HepG2 (cell line): ENCODE measurements around the gene EGLN1. TPM values are rescaled to one million over a fixed set of nuclear protein-coding genes. Genes with fewer than 3 reads are reported as not detected.

Experiments used
- BATF2 ChIP-seq: sonication (generic); formaldehyde crosslinking; IDR thresholded peaks from 2 replicates; pipeline ENCODE4 v1.8.0; 2022; ENCODE audit warnings: mild to moderate bottlenecking, missing genetic modification reagents, moderate library complexity
- MATR3 ChIP-seq: sonication (generic); formaldehyde crosslinking; IDR thresholded peaks from 2 replicates; pipeline ENCODE4 v1.4.0; 2020; ENCODE audit warnings: missing genetic modification reagents
- PLSCR1 ChIP-seq: sonication (generic); formaldehyde crosslinking; IDR thresholded peaks from 2 replicates; pipeline ENCODE4 v1.5.0; 2020; ENCODE audit warnings: missing genetic modification reagents, mild to moderate bottlenecking, borderline replicate concordance
- POGZ ChIP-seq: sonication (generic); formaldehyde crosslinking; IDR thresholded peaks from 2 replicates; pipeline ENCODE4 v1.4.0; 2020; ENCODE audit warnings: mild to moderate bottlenecking, missing genetic modification reagents
- RBAK ChIP-seq: sonication (generic); formaldehyde crosslinking; IDR thresholded peaks from 2 replicates; pipeline ENCODE4 v1.5.1; 2020; ENCODE audit warnings: mild to moderate bottlenecking, missing genetic modification reagents
- SALL1 ChIP-seq: sonication (generic); formaldehyde crosslinking; IDR thresholded peaks from 2 replicates; pipeline ENCODE4 v1.8.0; 2022; ENCODE audit warnings: mild to moderate bottlenecking, missing genetic modification reagents
- THAP9 ChIP-seq: sonication (generic); formaldehyde crosslinking; IDR thresholded peaks from 2 replicates; pipeline ENCODE4; 2020; ENCODE audit warnings: missing genetic modification reagents, mild to moderate bottlenecking, borderline replicate concordance
- ZBTB33 ChIP-seq: sonication (generic); formaldehyde crosslinking; IDR thresholded peaks from 2 replicates; pipeline ENCODE4 v1.4.0; 2020; ENCODE audit warnings: missing genetic modification reagents
- ZBTB42 ChIP-seq: sonication (generic); formaldehyde crosslinking; IDR thresholded peaks from 2 replicates; pipeline ENCODE4 v1.5.0; 2020; ENCODE audit warnings: mild to moderate bottlenecking, missing genetic modification reagents
- ZKSCAN5 ChIP-seq: sonication (generic); formaldehyde crosslinking; IDR thresholded peaks from 2 replicates; pipeline ENCODE4 v1.5.1; 2020; ENCODE audit warnings: mild to moderate bottlenecking, missing genetic modification reagents
- ZNF530 ChIP-seq: sonication (generic); formaldehyde crosslinking; IDR thresholded peaks from 2 replicates; pipeline ENCODE4 v1.5.0; 2020; ENCODE audit warnings: low read depth, mild to moderate bottlenecking, missing genetic modification reagents
- polyA plus RNA-seq, 8 experiments: library from polyadenylated mRNA; depleted of rRNA in 3 of 8; stranded (reverse) in 7 of 8; unstranded in 1 of 8; fragments of >200 nt; fragmentation: Illumina TruSeq in 4 of 8; extraction: Trizol in 4 of 8; gene quantifications; 2 replicates each; pipeline versions ENCODE4 v1.2.1 to v1.2.3, GENCODE V29; 2011 to 2016; ENCODE audit warnings: low read depth in 4 of 8, missing spikeins in 1 of 8, mixed read lengths in 1 of 8; ENCODE audit not compliant: insufficient read depth in 1 of 8
- total RNA-seq, 5 experiments: library from RNA; depleted of rRNA; stranded (reverse); fragments of >200 nt; fragmentation: Illumina TruSeq; extraction: Trizol; gene quantifications; 2 replicates each; pipeline ENCODE4 v1.2.3, GENCODE V29; 2016; ENCODE audit warnings: low read depth in 1 of 5

Gene EGLN1
- total and polyA plus RNA-seq, 2 of the 13 experiments (the other 11 are each of a cell fraction or from before 2014, with no cell fraction given), result 34.4 to 44.1 TPM

GRCh38 chr1:231376875-231377549 lies 45.1 kb downstream of the EGLN1 start (continued):
- TF ChIP-seq THAP9 (no peak), SALL1 (CRISPR knock-in tag) (no peak), MATR3 (CRISPR knock-in tag) (no peak), POGZ (CRISPR knock-in tag) (no peak), ZNF530 (CRISPR knock-in tag) (no peak), ZKSCAN5 (CRISPR knock-in tag) (no peak), RBAK (CRISPR knock-in tag) (no peak), ZBTB42 (CRISPR knock-in tag) (no peak), PLSCR1 (CRISPR knock-in tag) (no peak), ZBTB33 (CRISPR knock-in tag) (no peak), BATF2 (CRISPR knock-in tag) (no peak)
